SK-N-SH (cell line): ENCODE measurements around the gene ACVR1B. TPM values are rescaled to one million over a fixed set of nuclear protein-coding genes. Genes with fewer than 3 reads are reported as not detected.

Experiments used
- CTCF ChIA-PET: fragments of 300-600, 350-600 bp; formaldehyde crosslinking; extraction: SDS; loops from one replicate; lab custom pipeline; 2021; lab: Yijun Ruan, JAX
- POLR2A ChIA-PET: fragments of 350-600 bp; sonication (Branson Sonifier 250); formaldehyde crosslinking; extraction: SDS; loops from one replicate; lab custom pipeline; 2020; ENCODE audit warnings: antibody characterized with exemption, inconsistent platforms; lab: Yijun Ruan, JAX
- DNase-seq: peaks from one replicate; pipeline ENCODE4 v3.0.0; 2012
- H2AFZ ChIP-seq: fragments of 200-600 bp; sonication (generic); 2 replicates; pipeline ENCODE4 v1.8.1; 2016; ENCODE audit warnings: antibody characterized with exemption, mild to moderate bottlenecking, low read depth
- H3F3A ChIP-seq: fragments of 200-600 bp; sonication (generic); replicated peaks from 2 replicates; pipeline ENCODE3; 2016; ENCODE audit warnings: antibody characterized with exemption, mild to moderate bottlenecking; ENCODE audit not compliant: insufficient read depth
- H3K27ac ChIP-seq, 2 experiments: fragments of 200-500 bp in 1 of 2; fragments of 200-600 bp in 1 of 2; sonication (Bioruptor generic) in 1 of 2; sonication (generic), shearing (Covaris generic) in 1 of 2; 2 replicates each; pipeline versions ENCODE4 v1.5.1 to v1.6.1; 2014 to 2016; ENCODE audit warnings: low read depth in 2 of 2, inconsistent platforms in 1 of 2, low read length in 1 of 2, mild to moderate bottlenecking in 1 of 2, mixed read lengths in 1 of 2
- H3K27me3 ChIP-seq: fragments of 200-600 bp; sonication (generic), shearing (Covaris generic); 2 replicates; pipeline ENCODE4 v1.6.1; 2016; ENCODE audit warnings: mixed run types; ENCODE audit not compliant: insufficient read depth
- H3K36me3 ChIP-seq, 2 experiments: fragments of 200-500 bp in 1 of 2; fragments of 200-600 bp in 1 of 2; sonication (Bioruptor generic) in 1 of 2; sonication (generic) in 1 of 2; replicated peaks in 1 of 2; 2 replicates each; pipeline versions ENCODE3 to v1.5.1; 2014 to 2016; ENCODE audit warnings: low read length in 1 of 2, mild to moderate bottlenecking in 1 of 2; ENCODE audit not compliant: insufficient read depth in 2 of 2, control insufficient read depth in 1 of 2
- H3K4me1 ChIP-seq, 2 experiments: fragments of 200-500 bp in 1 of 2; fragments of 200-600 bp in 1 of 2; sonication (Bioruptor generic) in 1 of 2; sonication (generic), shearing (Covaris generic) in 1 of 2; 2 replicates each; pipeline versions ENCODE4 v1.5.1 to v1.6.1; 2014 to 2016; ENCODE audit warnings: low read depth in 1 of 2, low read length in 1 of 2, mixed run types in 1 of 2; ENCODE audit not compliant: insufficient read depth in 2 of 2, control insufficient read depth in 1 of 2
- H3K4me2 ChIP-seq: fragments of 200-600 bp; sonication (generic), shearing (Covaris generic); 2 replicates; pipeline ENCODE4 v1.6.1; 2017; ENCODE audit warnings: mixed run types
- H3K4me3 ChIP-seq, 2 experiments: fragments of 200-500 bp in 1 of 2; fragments of 200-600 bp in 1 of 2; sonication (Bioruptor generic) in 1 of 2; sonication (generic), shearing (Covaris generic) in 1 of 2; 2 replicates each; pipeline versions ENCODE4 v1.5.1 to v1.8.1; 2014 to 2016; ENCODE audit warnings: low read depth in 2 of 2, inconsistent platforms in 1 of 2, low read length in 1 of 2, mild to moderate bottlenecking in 1 of 2, mixed read lengths in 1 of 2, moderate library complexity in 1 of 2
- H3K79me2 ChIP-seq: fragments of 200-600 bp; sonication (generic); 2 replicates; pipeline ENCODE4 v1.8.1; 2017; ENCODE audit warnings: mild to moderate bottlenecking; ENCODE audit not compliant: insufficient read depth
- H3K9ac ChIP-seq: fragments of 200-600 bp; sonication (generic); 2 replicates; pipeline ENCODE4 v1.6.1; 2017; ENCODE audit warnings: mixed run types
- H3K9me2 ChIP-seq: fragments of 200-600 bp; sonication (generic); 2 replicates; pipeline ENCODE4 v1.6.1; 2017; ENCODE audit warnings: mixed run types
- H3K9me3 ChIP-seq: fragments of 200-600 bp; sonication (generic); 2 replicates; pipeline ENCODE4 v1.6.1; 2017; ENCODE audit warnings: mixed run types, mild to moderate bottlenecking, moderate library complexity
- H4K20me1 ChIP-seq: fragments of 200-600 bp; sonication (generic); 2 replicates; pipeline ENCODE4 v1.6.1; 2017; ENCODE audit warnings: mild to moderate bottlenecking, mixed run types; ENCODE audit not compliant: insufficient read depth
- CHD2 ChIP-seq: fragments of 150-350 bp; IDR thresholded peaks from 2 replicates; pipeline ENCODE4 v1.6.1; 2018; ENCODE audit warnings: low read length; ENCODE audit not compliant: partially characterized antibody
- CTCF ChIP-seq: fragments of 200-600 bp; sonication (generic); IDR thresholded peaks from 2 replicates; pipeline ENCODE4 v1.6.1; 2017; ENCODE audit warnings: antibody characterized with exemption, mild to moderate bottlenecking, moderate library complexity
- EZH2phosphoT487 ChIP-seq: fragments of 200-600 bp; sonication (generic); IDR thresholded peaks from 2 replicates; pipeline ENCODE4 v1.6.1; 2017; ENCODE audit warnings: low read depth, mixed run types, mild to moderate bottlenecking, antibody characterized with exemption, moderate library complexity, borderline replicate concordance
- FOXJ3 ChIP-seq: sonication (generic); formaldehyde crosslinking; IDR thresholded peaks from 2 replicates; pipeline ENCODE4 v1.5.1; 2020; ENCODE audit warnings: mild to moderate bottlenecking, missing genetic modification reagents
- GABPA ChIP-seq: IDR thresholded peaks from 2 replicates; pipeline ENCODE4 v1.4.0; 2012; ENCODE audit warnings: low read depth, mild to moderate bottlenecking
- IRF3 ChIP-seq: fragments of 150-350 bp; IDR thresholded peaks from 2 replicates; pipeline ENCODE4 v1.6.1; 2016; ENCODE audit warnings: mild to moderate bottlenecking, low read depth, low read length
- NFIC ChIP-seq: IDR thresholded peaks from 2 replicates; pipeline ENCODE4 v1.4.0; 2012; ENCODE audit warnings: borderline replicate concordance
- NRF1 ChIP-seq: IDR thresholded peaks from 2 replicates; pipeline ENCODE4 v1.6.1; 2012; ENCODE audit warnings: low read depth, mild to moderate bottlenecking, low read length
- POLR2AphosphoS5 ChIP-seq: IDR thresholded peaks from 2 replicates; pipeline ENCODE4 v1.6.1; 2012; ENCODE audit warnings: low read depth, low read length
- REST ChIP-seq: IDR thresholded peaks from 2 replicates; pipeline ENCODE4 v1.6.1; 2012; ENCODE audit warnings: mild to moderate bottlenecking, low read depth, low read length, moderate library complexity
- RFX5 ChIP-seq: IDR thresholded peaks from 2 replicates; pipeline ENCODE4 v1.6.1; 2012; ENCODE audit warnings: mild to moderate bottlenecking, improper control_type of control experiment, low read length
- SMC3 ChIP-seq: IDR thresholded peaks from 2 replicates; pipeline ENCODE4 v1.6.1; 2012; ENCODE audit warnings: low read depth, low read length, improper control_type of control experiment
- USF1 ChIP-seq: IDR thresholded peaks from 2 replicates; pipeline ENCODE4 v1.4.0; 2012; ENCODE audit warnings: low read depth, borderline replicate concordance
- YY1 ChIP-seq: IDR thresholded peaks from 2 replicates; pipeline ENCODE4 v1.4.0; 2012; ENCODE audit warnings: low read depth, mild to moderate bottlenecking
- WGBS: methylation state at CpG from one replicate; pipeline ENCODE4 v1.1.6; 2017; ENCODE audit warnings: low lambda C conversion rate; 5-methylcytosine and 5-hydroxymethylcytosine counted together
- polyA plus RNA-seq, 3 experiments: library from polyadenylated mRNA; depleted of rRNA; stranded (reverse); fragments of >200 nt; gene quantifications; 2 replicates each; pipeline ENCODE4 v1.2.3, GENCODE V29; 2012
- TF ChIP-seq, protein P1 (sequence below): IDR thresholded peaks from 2 replicates; pipeline ENCODE4 v1.4.0; 2012; ENCODE audit warnings: low read depth
- TF ChIP-seq, protein P2 (sequence below): IDR thresholded peaks from 2 replicates; pipeline ENCODE4; 2012

ACVR1B gene
- polyA plus RNA-seq, 1 of the 3 experiments (the other 2 are of a cell fraction) = 12.1 TPM

GRCh38 chr12:51974646-51975045 lies 23.1 kb downstream of the ACVR1B start:
- peaks cover 7% of the 10 kb centered on the region for H4K20me1 ChIP-seq
- no peak for DNase-seq
- no peak overlapping the region; a peak in 1 of 4 replicates for H3K27ac ChIP-seq
- H2AFZ ChIP-seq = no peak overlapping the region
- H3K79me2 ChIP-seq = no peaks in the 10 kb centered on the region
- H3K9me2 ChIP-seq = no peaks in the 10 kb centered on the region
- POLR2A ChIA-PET = no interaction called here
- 92% methylated on average over 2 of the region's 2 CpGs for WGBS
- H3K4me1 ChIP-seq = peaks cover 31% of the 10 kb centered on the region in 2 experiments; a peak in 3 of 4 replicates
- H3F3A ChIP-seq = peaks cover 9% of the 10 kb centered on the region
- CTCF ChIA-PET = interaction anchor here (1.0 to 5.6 kb wide), 7 partner anchors 18 to 80 kb away, joined by 3 to 63 read pairs (median 3); no protein-coding TSS in a partner anchor
- H3K36me3 ChIP-seq = peaks cover 0 to 23% of the 10 kb centered on the region in 2 experiments
- H3K9me3 ChIP-seq = no peaks in the 10 kb centered on the region
- no peak overlapping the region for H3K9ac ChIP-seq
- TF ChIP-seq USF1 (no peak), FOXJ3 (no peak), NRF1 (no peak), IRF3 (no peak)
- TF ChIP-seq, protein P1, sequence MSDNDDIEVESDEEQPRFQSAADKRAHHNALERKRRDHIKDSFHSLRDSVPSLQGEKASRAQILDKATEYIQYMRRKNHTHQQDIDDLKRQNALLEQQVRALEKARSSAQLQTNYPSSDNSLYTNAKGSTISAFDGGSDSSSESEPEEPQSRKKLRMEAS = no peak
- H3K27me3 ChIP-seq = no peaks in the 10 kb centered on the region
- no peak overlapping the region for H3K4me2 ChIP-seq
- no peak overlapping the region for H3K4me3 ChIP-seq

GRCh38 chr12:51975196-51975595 lies 23.7 kb downstream of the ACVR1B start:
- Histone ChIP-seq H3K4me2 (no peak overlapping the region), H2AFZ (no peak overlapping the region), H4K20me1 (peaks cover 7% of the 10 kb centered on the region), H3K4me3 (no peak overlapping the region), H3K27me3 (no peaks in the 10 kb centered on the region), H3K9me3 (no peaks in the 10 kb centered on the region), H3K9ac (no peak overlapping the region), H3K79me2 (no peaks in the 10 kb centered on the region), H3K27ac (no peak overlapping the region; a peak in 1 of 4 replicates), H3K4me1 (peaks cover 31% of the 10 kb centered on the region in 2 experiments; a peak in 3 of 4 replicates), H3K9me2 (no peaks in the 10 kb centered on the region), H3K36me3 (peaks cover 0 to 23% of the 10 kb centered on the region in 2 experiments), H3F3A (peaks cover 14% of the 10 kb centered on the region)
- DNase-seq = no peak
- 93% methylated on average over 4 of the region's 8 CpGs for WGBS
- CTCF ChIA-PET = interaction anchor here (1.0 to 5.6 kb wide), 7 partner anchors 17 to 81 kb away, joined by 3 to 63 read pairs (median 3); no protein-coding TSS in a partner anchor
- POLR2A ChIA-PET = no interaction called here
- TF ChIP-seq EZH2phosphoT487 (no peak), CTCF (no peak), NFIC (no peak), YY1 (no peak), IRF3 (no peak), REST (no peak), GABPA (no peak), SMC3 (no peak), RFX5 (no peak), CHD2 (no peak), POLR2AphosphoS5 (no peak)
- TF ChIP-seq, protein P2, sequence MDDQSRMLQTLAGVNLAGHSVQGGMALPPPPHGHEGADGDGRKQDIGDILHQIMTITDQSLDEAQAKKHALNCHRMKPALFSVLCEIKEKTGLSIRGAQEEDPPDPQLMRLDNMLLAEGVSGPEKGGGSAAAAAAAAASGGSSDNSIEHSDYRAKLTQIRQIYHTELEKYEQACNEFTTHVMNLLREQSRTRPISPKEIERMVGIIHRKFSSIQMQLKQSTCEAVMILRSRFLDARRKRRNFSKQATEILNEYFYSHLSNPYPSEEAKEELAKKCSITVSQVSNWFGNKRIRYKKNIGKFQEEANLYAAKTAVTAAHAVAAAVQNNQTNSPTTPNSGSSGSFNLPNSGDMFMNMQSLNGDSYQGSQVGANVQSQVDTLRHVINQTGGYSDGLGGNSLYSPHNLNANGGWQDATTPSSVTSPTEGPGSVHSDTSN = no peak
